Stimulated activated CD4-positive, alpha-beta T cell treated with anti-CD3 and anti-CD28 coated beads, Interleukin-2, amount 100 ng/mL, for 24 hours (primary cell): ENCODE measurements around the gene SLC22A8.
"Not testable (repeated sequence)": the region's sequence is repeated elsewhere in the genome, so short reads cannot be mapped to it uniquely, and the experiment has no call there.

Experiments
- DNase-seq, 2 donors: peaks; one replicate each; pipeline ENCODE4 v3.0.0-alpha.2; 2020

Gene SLC22A8, protein sequence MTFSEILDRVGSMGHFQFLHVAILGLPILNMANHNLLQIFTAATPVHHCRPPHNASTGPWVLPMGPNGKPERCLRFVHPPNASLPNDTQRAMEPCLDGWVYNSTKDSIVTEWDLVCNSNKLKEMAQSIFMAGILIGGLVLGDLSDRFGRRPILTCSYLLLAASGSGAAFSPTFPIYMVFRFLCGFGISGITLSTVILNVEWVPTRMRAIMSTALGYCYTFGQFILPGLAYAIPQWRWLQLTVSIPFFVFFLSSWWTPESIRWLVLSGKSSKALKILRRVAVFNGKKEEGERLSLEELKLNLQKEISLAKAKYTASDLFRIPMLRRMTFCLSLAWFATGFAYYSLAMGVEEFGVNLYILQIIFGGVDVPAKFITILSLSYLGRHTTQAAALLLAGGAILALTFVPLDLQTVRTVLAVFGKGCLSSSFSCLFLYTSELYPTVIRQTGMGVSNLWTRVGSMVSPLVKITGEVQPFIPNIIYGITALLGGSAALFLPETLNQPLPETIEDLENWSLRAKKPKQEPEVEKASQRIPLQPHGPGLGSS

DNA sequence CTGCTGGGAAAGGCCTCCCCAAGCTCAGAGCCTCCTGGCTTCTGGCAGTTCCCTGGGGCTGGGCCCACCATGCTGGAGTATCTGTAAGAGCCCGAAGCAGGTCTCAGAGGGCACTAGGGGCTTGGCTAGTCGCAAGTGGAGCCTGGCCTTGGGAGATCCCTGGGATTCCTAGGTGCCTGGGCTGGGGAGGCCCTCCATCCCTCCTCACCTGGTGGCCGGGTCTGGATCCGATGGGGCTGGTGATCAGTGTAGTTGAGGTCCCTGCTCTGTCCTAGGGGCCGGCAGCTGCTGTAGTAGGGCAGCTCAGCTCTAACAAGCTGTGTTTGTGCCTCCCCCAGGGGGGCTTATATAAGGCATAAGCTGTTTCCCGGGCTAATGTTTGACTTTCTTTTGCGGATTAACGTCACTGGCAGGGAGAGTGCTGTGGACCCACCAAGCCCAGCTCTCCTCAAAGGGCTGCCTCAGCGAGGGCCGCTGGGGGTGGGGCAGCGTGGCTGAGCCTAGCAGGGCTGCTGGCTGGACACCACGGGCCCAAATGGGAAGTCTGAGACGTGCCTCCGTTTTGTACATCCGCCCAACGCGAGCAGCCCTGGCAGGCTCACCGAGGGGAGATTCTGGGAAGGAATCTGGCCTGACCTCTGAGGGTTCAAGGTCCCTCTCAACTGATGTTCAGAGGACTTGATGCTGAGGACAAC, at the start of gene SLC22A8:
Gene SLC22A8 (minus strand): TSS at position 321 of the 695 bp plus-strand sequence. CDS start 883 bp downstream, outside the sequence.
- no peak for DNase-seq

DNA sequence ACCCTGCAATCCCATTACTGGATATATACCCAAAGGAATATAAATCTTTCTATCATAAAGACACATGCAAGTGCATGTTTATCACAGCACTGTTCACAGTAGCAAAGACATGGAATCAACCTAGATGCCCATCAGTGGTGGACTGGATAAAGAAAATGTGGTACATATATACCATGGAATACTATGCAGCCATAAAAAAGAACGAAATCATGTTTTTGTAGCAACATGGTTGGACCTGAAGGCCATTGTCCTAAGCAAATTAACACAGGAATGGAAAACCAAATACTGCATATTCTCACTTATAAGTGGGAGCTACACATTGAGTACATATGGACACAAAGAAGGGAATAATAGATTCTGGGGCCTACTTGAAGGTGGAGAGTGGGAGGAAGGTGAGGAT, 30.6 kb upstream of the SLC22A8 start:
- DNase-seq: not testable (repeated sequence)

DNA sequence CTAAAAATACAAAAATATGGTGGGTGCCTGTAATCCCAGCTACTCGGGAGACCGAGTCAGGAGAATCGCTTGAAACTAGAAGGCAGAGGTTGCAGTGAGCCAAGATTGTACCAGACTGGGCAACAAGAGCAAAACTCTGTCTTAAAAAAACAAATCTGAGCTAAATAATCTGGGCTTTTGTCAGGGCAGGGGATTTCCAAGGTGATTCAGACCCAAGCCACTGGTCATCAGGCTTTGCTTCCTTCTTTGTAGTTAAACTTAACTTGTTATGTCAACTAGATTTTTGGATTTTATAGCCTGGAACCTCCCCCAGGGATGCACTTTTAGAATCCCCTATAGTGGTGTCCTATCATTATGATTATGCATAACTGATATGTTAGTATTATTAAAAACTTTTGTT, 27.0 kb upstream of the SLC22A8 start:
- DNase-seq: no peak

DNA sequence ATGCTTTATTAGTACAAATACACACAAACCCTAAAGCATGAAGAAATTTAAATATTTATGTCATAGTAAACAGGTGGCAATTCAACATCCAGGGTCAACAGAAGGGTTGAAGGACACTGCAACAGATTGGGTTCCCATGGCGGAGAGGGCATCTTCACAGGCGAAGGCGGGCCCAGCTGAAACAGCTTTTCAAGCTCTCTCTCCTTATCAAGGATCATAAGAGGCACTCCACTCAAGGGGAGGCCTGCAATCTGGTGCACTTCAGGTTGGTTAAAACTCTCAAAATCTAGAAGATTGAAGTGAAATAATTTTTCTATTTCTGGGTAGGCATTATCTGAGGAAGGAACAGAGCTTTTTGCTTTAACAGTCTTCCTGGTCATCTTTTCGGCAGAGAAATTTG, 16.8 kb upstream of the SLC22A8 start:
- no peak for DNase-seq

DNA sequence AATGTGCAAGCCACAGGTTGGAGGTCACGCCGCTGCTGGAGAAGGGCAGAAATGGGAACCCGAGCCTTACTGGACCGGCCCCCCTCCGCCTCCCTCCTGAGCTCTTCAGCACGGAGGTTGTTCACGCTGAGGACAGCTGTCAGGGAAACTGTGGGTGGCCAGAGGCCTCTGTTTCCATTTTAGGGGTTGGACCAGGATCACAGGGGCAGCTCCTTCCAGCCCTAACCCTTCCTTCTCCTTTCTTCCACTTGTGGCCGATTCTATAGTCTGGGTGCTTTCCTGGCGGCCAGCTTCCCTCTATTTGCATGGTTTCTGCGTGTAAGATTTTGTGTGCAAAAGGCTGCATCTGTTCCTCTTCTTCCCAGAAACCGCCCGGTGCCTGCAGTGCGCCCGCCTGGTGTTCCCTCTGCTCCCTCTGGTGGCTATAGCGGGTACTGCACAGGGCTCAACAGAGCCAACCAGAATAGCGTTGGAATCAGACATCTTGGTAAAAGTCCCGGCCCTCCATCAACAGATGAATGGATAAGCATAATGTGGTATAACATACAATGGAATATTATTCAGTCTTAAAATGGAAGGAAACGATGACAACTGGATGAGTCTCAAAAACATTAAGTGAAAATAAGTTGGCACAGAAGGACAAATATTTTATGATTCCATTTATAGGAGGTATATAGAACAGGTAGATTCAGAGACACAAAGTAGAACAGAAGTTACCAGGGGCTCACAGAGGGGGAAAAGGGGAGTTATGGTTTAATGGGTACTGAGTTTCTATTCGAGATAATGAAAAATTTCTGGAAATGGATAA, 8.4 kb upstream of the SLC22A8 start:
- peak; percentile 92 to 93 for DNase-seq

DNA sequence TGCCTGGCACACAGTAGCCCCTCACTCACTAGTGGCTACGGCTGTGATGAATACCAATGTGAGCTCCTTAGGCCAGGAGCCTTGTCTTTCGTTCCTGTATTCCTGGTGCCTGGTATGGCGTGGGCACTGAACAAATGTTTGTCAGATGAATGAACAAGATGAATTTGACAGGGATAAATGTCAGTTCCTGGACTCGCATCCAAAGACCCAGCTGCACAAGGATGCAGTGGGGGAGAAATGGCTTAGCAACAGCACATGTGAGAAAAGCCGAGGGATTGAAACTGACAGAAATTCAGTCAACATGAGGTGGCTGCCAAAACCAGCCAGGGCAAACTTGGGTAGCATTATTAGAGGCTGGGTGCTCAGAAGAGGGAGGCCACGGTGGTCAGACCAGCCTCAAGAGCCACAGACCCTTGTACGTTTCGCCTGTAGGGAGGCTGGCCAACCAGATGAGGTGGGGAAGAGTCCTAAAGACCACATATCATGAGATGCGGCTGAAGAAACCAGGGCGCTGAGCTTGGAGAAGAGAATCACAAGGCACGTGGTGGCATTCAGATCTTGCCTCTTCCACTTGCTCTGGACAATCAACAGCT, 7.7 kb upstream of the SLC22A8 start:
- DNase-seq: no peak

DNA sequence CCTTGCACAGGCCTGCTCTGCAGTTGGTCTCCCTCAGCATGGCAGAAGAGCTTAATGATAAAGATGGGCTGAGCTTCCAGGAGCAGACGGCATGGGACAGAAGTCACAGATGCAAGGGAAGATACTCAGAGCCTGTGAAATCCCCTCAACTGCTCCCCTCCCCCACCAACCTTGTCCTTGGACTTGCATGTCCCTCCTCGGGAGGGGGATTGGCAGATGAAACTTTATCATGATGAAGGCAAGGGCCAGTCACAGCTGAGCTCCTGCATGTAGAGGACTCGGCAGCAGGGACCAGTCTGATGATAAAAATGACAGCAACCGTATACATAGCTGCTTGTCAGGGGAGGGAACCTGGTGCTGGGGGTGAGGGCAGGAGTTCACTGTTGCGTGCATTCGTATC, 6.8 kb upstream of the SLC22A8 start:
- no peak for DNase-seq

DNA sequence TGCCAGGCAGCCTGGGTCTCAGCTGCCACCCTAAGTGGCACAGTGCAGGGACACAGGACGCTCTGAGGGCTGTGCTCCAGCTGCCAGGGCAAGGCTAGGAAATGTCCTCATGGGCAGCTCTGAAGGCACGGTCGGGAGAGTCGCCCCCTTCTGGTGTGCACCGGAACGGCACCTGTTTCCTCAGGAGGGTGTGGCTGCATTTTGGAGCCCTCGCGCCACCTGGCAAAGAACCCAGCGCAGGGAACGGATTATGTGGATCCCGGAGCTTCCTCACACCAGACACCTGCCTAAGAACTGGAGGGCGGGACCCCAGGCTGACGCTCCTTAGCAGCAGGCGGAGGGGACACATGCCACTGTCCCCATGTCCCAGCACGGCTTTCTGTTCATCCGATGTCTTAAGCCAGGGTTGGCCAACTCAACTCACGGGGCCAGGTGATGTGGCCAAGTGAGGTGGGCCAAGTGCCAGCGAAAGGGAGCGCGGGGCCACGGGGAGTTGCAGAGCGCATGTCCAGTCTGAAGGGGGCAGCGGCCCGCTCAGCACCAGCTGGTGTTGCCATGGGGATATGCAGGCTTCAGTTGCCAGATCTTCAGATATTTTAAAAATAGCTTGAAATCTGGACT, 5.1 kb upstream of the SLC22A8 start:
- DNase-seq: peak; percentile 44 to 59

DNA sequence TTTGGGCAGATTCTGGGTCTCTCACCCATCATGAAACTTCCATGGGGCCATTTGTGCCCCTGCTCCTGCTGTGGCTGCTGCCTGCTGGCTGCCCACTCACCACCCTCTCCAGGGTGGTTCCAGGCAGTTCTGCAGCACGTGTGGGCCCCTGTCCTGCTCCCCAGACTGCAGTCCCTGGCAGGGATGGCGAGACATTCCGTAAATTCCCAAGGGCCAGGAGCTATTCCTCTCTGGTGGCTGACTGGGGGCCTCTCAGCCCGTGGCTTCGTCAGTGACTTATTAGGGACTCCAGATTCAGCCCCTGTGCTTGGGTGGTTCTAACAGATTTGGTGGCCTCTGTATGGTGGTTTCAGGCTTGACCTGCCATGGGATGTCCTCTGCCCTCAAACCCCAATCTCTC, 3.9 kb upstream of the SLC22A8 start:
- DNase-seq: no peak

DNA sequence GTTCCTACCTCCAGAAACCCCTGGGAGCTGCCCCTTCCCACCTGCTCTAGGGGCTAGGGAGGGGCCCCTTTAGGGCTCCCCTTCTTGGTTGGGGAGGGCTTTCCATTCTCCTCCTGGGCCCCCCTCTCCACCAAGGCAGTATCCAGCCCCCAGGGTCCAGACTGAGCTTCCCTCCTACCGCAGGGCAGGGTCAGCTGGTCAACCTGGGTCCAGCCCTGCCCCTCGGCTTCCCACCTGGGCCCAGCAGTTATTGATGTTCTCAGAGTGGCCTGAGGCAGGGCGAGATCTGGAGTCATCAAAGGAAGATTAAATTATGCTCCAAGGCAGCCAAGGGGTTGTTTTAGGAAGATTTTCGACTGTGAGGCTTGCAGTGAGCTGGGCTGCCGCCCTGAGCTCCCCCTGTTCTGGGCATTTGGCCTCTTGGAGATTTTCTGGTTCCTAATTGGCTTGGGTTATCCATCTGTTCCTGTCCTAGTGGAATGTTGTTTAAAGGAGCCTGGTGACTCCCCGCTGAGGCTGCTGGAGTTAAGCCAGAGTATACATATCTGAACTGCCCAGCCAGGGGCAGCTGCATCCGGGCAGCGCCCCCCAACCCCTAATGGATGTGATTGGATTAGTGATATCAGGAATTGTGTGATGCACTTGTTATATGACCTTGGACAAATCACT, 1.8 kb upstream of the SLC22A8 start:
- no peak for DNase-seq

DNA sequence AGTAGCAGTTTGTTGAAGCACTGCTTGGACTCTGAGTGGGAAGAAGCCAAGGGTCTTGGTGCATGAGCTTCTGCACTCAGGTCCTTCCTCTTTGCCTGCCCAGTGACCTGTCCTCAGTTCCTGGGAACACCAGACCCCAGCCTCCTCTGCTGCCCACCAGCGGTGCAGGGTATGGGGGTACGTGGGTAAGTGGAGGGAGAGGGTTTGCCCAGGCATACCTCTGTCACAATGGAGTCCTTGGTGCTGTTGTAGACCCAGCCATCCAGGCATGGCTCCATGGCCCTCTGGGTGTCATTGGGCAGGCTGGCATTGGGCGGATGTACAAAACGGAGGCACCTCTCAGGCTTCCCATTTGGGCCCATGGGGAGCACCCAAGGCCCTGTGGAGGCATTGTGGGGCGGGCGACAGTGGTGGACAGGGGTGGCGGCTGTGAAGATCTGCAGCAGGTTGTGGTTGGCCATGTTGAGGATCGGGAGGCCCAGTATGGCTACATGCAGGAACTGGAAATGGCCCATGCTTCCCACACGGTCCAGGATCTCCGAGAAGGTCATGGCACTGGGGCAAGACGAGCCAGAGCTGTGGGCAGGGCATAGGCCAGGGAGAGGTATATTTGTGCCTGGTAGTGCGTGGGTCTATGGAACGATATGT, 1.1 kb downstream of the SLC22A8 start:
- DNase-seq: no peak

DNA sequence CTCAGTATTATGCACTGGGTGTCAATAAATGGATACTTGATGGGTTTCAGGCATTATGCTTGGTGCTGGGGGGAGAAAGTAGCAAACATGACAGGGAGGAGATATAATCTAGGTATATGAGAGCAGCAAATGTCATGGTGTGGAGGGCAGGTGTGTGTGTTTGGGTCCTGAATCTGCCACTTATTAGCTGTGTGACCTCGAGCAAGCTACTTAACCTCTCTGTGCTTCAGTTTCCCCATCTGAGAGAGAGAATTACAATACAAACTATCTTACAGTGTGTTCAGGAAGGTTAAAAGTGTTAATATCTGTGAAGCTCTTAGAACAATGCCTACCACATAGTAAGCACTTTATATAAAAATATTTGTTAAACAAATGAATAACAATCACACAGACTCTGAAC, 2.8 kb downstream of the SLC22A8 start:
- DNase-seq: no peak

DNA sequence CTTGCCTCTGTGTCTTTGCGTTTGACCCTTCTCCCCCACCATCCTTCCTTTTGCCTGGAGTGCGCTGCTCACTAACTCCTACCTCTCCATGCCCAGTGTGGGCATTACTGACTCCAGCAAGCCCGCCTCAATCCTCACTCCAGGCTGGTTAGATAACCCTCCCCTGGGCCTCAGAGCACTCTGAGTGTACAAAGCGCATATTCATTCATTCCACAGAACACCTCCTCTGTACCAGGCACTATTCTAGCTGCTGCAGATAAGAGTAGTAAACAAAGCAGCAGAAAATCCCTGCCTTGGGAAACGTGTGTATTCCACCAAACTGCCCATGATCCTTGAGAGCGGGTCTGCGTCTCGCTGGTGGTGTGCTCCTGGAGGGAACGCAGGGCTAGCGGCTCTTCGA, 3.2 kb downstream of the SLC22A8 start:
- no peak for DNase-seq

DNA sequence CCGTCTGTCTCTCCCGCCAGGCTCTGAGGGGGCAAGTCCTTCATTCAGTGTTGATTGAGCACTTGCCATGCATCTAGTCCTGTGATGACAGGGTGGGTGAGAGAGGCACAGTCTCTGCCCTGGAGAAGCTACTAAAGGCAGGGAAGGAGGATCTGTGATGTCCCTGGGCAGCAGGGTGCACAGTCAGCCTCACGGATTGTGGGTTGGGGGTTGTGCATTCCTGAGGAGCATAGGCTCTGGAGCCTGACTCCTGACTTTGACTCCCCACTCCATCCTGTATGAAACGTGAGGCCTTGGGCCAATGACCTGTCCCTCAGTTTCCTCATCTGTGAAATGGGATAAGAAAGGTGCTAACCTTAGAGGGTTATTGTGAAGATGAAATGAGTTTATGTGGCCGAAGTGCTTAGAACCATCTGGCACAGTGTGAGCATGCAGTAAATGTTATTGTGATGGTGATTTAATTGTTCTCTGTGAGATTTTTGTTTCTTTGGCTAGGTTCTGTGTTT, 4.7 kb downstream of the SLC22A8 start:
- no peak for DNase-seq

DNA sequence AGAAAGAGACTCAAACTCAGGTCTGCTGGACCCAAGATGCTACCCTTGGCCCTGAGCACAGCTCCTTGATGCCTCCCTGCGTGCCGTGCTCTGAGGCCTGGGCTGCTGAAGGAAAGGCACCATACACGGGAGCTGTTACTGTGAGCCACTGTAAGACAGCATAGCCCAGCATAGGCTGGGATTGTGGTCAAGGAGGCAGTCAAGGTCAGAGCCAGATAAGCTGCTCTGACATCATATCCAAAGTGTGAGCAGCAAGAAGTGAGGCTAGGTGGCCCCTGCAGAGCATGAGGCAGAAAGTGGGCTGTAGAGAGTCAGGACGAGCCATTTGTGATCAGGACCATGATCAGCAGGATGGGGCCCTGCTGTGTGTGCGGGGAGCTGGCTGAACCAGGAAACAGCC, 7.7 kb downstream of the SLC22A8 start:
- DNase-seq: no peak

DNA sequence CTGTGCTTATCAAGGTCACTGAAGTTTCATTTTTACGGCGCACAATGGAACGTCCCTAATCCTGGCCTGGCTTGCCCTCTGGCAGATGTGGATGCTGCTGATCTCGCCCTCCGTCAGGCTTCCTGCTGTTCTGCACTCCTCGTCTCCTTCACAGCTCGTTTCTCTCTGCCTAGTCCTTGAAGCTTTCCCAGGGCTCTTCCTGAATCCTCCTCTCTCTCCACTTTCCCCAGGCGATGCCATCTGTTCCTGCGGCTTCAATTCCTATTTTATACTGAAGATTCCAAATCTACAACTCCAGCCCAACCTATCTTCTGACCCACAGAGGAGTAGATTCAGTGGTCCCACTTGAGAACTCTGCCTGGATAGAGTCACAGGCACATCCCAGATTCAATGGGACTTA, 14.2 kb downstream of the SLC22A8 start:
- DNase-seq: no peak

DNA sequence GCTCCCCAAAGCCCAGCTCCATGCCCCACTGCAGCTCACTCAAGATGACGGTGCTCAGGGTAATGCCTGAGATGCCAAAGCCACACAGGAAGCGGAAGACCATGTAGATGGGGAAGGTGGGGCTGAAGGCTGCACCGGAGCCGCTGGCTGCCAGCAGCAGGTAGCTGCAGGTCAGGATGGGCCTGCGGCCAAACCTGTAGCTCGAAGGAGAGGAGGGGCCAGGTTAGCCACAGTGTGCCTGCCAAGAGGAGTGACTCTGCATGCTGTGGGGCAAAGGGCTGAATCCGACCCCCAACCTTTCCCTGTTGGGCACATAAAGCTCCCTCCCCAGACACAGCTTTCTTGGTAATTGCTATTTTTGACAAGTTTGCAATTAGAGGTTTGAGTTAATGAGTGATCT, 16.0 kb downstream of the SLC22A8 start:
- DNase-seq: no peak

DNA sequence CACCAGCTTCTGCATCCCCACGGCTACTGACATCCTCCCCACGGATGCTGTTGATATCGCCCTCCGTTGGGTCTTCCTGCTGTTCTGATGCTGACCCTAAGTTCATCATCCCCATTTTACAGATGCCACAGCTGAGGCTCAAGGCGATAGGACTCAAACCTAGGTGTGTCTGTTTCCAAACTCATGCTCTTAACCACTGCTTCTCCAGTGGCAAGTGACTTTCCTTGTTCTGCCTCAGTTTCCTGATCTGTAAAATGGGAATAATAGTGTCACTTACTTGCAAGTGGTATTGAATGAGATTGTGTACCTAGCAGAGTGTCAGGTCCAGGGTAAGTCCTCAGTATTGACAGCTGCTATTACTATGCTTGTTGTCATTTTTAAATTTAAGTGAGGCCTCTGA, 16.5 kb downstream of the SLC22A8 start:
- DNase-seq: no peak

DNA sequence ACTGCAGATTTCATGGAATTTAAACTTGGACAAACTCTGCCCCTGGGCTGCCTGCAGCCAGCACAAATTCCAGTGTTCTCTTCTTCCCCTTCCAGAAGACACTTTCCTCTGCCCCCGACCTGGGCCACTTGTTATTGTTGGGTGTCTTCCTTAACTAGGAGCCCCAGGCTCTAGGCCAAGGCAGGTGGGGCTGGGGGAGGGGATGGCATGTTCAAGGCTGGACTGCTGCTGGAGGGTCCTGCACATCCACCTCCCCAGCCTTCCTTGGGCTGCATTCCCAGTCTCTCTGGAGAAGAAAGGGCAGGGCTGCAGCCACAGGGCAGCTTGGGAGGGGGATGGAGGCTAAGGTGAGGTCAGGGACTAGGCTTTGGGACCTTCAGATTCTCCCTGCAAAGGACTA, 19.4 kb downstream of the SLC22A8 start:
- no peak for DNase-seq

DNA sequence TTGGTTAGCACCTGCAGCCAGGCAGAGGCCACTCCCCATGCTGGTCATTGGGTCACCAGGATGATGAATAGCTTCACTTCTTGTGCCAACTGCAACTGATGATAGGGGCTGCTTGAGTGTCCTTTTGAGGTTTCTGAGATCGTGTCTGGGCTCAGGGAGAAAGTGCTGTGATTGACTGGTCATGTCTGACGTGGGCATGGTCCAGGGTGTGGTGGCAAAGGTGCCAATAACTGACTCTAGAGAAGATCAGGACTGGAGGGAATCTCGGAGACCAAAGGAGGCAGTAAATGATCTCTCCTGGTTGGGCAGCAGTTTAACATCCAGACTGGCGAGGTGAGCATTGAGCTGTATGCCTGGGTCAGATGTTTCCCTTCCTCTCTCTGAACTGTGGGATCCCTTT, 20.9 kb downstream of the SLC22A8 start:
- DNase-seq: no peak

DNA sequence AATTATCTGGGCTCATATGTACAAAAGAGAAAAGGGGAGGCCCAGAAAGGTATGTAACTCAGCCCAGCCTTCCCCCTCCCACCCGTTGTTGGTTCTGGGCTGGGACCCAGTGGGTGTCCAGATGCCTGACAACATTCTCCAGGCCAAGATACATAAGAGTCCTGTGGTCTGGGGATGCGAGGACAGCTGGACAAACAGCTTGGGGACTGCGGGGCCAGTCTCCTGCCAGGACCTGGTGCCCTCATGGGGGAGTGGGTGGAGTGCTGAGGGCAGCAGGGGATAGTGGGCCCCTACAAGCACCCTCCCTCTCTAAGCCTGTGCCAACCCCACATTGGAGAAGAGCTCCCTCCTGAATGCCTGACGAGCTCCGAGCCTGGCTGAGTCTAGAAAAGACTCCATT, 27.4 kb downstream of the SLC22A8 start:
- DNase-seq: no peak
